Measurements from ENCODE around the gene MPZL2.

- TF ChIP-seq CTCF (IDR thresholded peaks at IDR 0.05 in 4 of 5, conservative IDR thresholded peaks at IDR 0.05 in 1 of 5): no peak
- no peak for TF ChIP-seq POLR2A (IDR thresholded peaks at IDR 0.05)
These were observed 11.1 kb upstream of the MPZL2 start for GRCh38 chr11:118275176-118275575.

Data from gastrocnemius medialis (tissue), 4 donors.